Measurements from ENCODE around the gene F7. TPM values are rescaled to one million over a fixed set of nuclear protein-coding genes. Genes with fewer than 3 reads are reported as not detected.

F7 gene
- total and polyA plus RNA-seq, 9 of the 15 experiments (the other 6 are each of a cell fraction or from before 2014, with no cell fraction given) = not detected

GRCh38 chr13:113148407-113148806, 42.8 kb downstream of the F7 start:
- CTCF ChIA-PET (ENCODE audit: low intra/inter-chr PET ratio) = no interaction called here
- POLR2A ChIA-PET = no interaction called here
- TF ChIP-seq RUNX1 (IDR thresholded peaks at IDR 0.05; ENCODE audit: low read depth) = no peak
- TF ChIP-seq, protein P1, sequence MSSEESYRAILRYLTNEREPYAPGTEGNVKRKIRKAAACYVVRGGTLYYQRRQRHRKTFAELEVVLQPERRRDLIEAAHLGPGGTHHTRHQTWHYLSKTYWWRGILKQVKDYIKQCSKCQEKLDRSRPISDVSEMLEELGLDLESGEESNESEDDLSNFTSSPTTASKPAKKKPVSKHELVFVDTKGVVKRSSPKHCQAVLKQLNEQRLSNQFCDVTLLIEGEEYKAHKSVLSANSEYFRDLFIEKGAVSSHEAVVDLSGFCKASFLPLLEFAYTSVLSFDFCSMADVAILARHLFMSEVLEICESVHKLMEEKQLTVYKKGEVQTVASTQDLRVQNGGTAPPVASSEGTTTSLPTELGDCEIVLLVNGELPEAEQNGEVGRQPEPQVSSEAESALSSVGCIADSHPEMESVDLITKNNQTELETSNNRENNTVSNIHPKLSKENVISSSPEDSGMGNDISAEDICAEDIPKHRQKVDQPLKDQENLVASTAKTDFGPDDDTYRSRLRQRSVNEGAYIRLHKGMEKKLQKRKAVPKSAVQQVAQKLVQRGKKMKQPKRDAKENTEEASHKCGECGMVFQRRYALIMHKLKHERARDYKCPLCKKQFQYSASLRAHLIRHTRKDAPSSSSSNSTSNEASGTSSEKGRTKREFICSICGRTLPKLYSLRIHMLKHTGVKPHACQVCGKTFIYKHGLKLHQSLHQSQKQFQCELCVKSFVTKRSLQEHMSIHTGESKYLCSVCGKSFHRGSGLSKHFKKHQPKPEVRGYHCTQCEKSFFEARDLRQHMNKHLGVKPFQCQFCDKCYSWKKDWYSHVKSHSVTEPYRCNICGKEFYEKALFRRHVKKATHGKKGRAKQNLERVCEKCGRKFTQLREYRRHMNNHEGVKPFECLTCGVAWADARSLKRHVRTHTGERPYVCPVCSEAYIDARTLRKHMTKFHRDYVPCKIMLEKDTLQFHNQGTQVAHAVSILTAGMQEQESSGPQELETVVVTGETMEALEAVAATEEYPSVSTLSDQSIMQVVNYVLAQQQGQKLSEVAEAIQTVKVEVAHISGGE (CRISPR knock-in tag; IDR thresholded peaks at IDR 0.05) = no peak
- no peak for TF ChIP-seq MYNN (IDR thresholded peaks at IDR 0.05)
- no peak for TF ChIP-seq MYNN (CRISPR knock-in tag; IDR thresholded peaks at IDR 0.05)
- TF ChIP-seq ZNF184 (CRISPR knock-in tag; IDR thresholded peaks at IDR 0.05) = no peak
- no peak for TF ChIP-seq SOX6 (IDR thresholded peaks at IDR 0.05)
- no peak for TF ChIP-seq SRSF1 (IDR thresholded peaks at IDR 0.05; ENCODE audit: low read depth, low read length)
- TF ChIP-seq E2F3 (CRISPR knock-in tag; IDR thresholded peaks at IDR 0.05) = no peak
- TF ChIP-seq IRF9 (tag; IDR thresholded peaks at IDR 0.05) = no peak
- no peak for TF ChIP-seq TCF3 (CRISPR knock-in tag; IDR thresholded peaks at IDR 0.05)
- no peak for TF ChIP-seq ZNF77 (CRISPR knock-in tag; IDR thresholded peaks at IDR 0.05)
- TF ChIP-seq POLR2A (conservative IDR thresholded peaks at IDR 0.05) = no peak
- no peak for TF ChIP-seq SMAD1 (IDR thresholded peaks at IDR 0.05; ENCODE audit: low read depth, low read length, partially characterized antibody)
- TF ChIP-seq ZNF121 (CRISPR knock-in tag; conservative IDR thresholded peaks at IDR 0.05) = no peak
- no peak for TF ChIP-seq SAP30 (IDR thresholded peaks at IDR 0.05; ENCODE audit: borderline replicate concordance, insufficient read depth, low read depth, low read length, poor library complexity, severe bottlenecking)
- TF ChIP-seq TRIM24 (IDR thresholded peaks at IDR 0.05) = no peak
- no peak for TF ChIP-seq CBFB (CRISPR knock-in tag; IDR thresholded peaks at IDR 0.05)

More at GRCh38 chr13:113148407-113148806, 42.8 kb downstream of the F7 start:
- Histone ChIP-seq H3K9me3 (replicated peaks; ENCODE audit: control insufficient read depth, insufficient read depth, low read depth, low read length) (no peaks in the 10 kb centered on the region), H3K4me3 (no peak overlapping the region), H3K36me3 (ENCODE audit: control insufficient read depth, insufficient read depth, low read length) (no peaks in the 10 kb centered on the region), H3K4me2 (ENCODE audit: insufficient read depth, low read length) (no peak overlapping the region), H3K4me1 (replicated peaks in 1 of 2; ENCODE audit: control insufficient read depth in 2 of 2, insufficient read depth in 2 of 2, low read length in 2 of 2) (peaks cover 4 to 29% of the 10 kb centered on the region in 2 experiments; a peak in 4 of 5 replicates), H3K9ac (ENCODE audit: insufficient read depth in 1 of 2, low read depth in 2 of 2, low read length in 2 of 2) (no peak overlapping the region), H2AFZ (ENCODE audit: low read depth, low read length) (no peak overlapping the region), H3K79me2 (ENCODE audit: control insufficient read depth, insufficient read depth, low read length) (no peaks in the 10 kb centered on the region), H3K27ac (ENCODE audit: extremely low read depth, low read depth, low read length) (no peak overlapping the region), H3K27me3 (ENCODE audit: control insufficient read depth in 2 of 2, insufficient read depth in 2 of 2, low read length in 2 of 2) (peaks cover 17 to 39% of the 10 kb centered on the region in 2 experiments; a peak in 4 of 5 replicates), H4K20me1 (replicated peaks; ENCODE audit: control insufficient read depth, insufficient read depth, low read length) (no peaks in the 10 kb centered on the region), H3K9me1 (ENCODE audit: control insufficient read depth, insufficient read depth, low read length) (no peaks in the 10 kb centered on the region)
- intact Hi-C loops (cut with micrococcal nuclease) (no loop called here), in situ Hi-C loops (cut with MboI) (no loop called here)
- ATAC-seq = no peak
- no peak for FAIRE-seq
- DNase-seq (ENCODE audit: extremely low read depth in 1 of 4, low spot score in 3 of 4) = no peak
- WGBS (ENCODE audit: insufficient coverage, low coverage, missing lambda C conversion rate) = 29% methylated on average over 11 of the region's 13 CpGs
- no TSS peak for BruUV-seq (replicated peaks)
